ENCODE results near the gene ADAP2.
A peak's percentile ranks its signal among the peaks of the same experiment; 100 is the strongest.
"Not testable (repeated sequence)": the region's sequence is repeated elsewhere in the genome, so short reads cannot be mapped to it uniquely, and the experiment has no call there.

Gene ADAP2

GRCh38 chr17:30921544-30922196 lies at the start of gene ADAP2:
Gene ADAP2 (plus strand): TSS chr17:30921945. CDS start chr17:30922015, 70 bp downstream.
- no peak for DNase-seq

- no peak for DNase-seq
Observed at GRCh38 chr17:30886187-30886586, 35.6 kb upstream of the ADAP2 start.

- no peak for DNase-seq
Observed at GRCh38 chr17:30894236-30894635, 27.5 kb upstream of the ADAP2 start.

GRCh38 chr17:30897311-30897710 lies 24.4 kb upstream of the ADAP2 start:
- DNase-seq = no peak

- DNase-seq = no peak
Observed at GRCh38 chr17:30905742-30906100, 16.0 kb upstream of the ADAP2 start.

- peak; percentile 62 for DNase-seq
Observed at GRCh38 chr17:30906101-30906911, 15.4 kb upstream of the ADAP2 start, which contains the start of gene TEFM. Gene TEFM (minus strand): TSS chr17:30906238. CDS start chr17:30906198, 40 bp downstream.

- DNase-seq = no peak
Observed at GRCh38 chr17:30908717-30909420, 12.9 kb upstream of the ADAP2 start.

GRCh38 chr17:30910151-30910550 lies 11.6 kb upstream of the ADAP2 start:
- DNase-seq = not testable (repeated sequence)

GRCh38 chr17:30913955-30914354 lies 7.8 kb upstream of the ADAP2 start:
- DNase-seq = no peak

GRCh38 chr17:30915833-30916611 lies 5.7 kb upstream of the ADAP2 start:
- no peak for DNase-seq

GRCh38 chr17:30917050-30917449 lies 4.7 kb upstream of the ADAP2 start:
- no peak for DNase-seq

- no peak for DNase-seq
Observed at GRCh38 chr17:30920282-30920681, 1.5 kb upstream of the ADAP2 start.

- no peak for DNase-seq
Observed at GRCh38 chr17:30920683-30921543, 832 bp upstream of the ADAP2 start.

- no peak for DNase-seq
Observed at GRCh38 chr17:30922235-30923030, 688 bp downstream of the ADAP2 start.

GRCh38 chr17:30924341-30924740 lies 2.6 kb downstream of the ADAP2 start:
- no peak for DNase-seq

- no peak for DNase-seq
Observed at GRCh38 chr17:30926516-30926915, 4.8 kb downstream of the ADAP2 start.

GRCh38 chr17:30927756-30928155 lies 6.0 kb downstream of the ADAP2 start:
- no peak for DNase-seq

- no peak for DNase-seq
Observed at GRCh38 chr17:30928584-30928983, 6.8 kb downstream of the ADAP2 start.

- no peak for DNase-seq
Observed at GRCh38 chr17:30929081-30929633, 7.4 kb downstream of the ADAP2 start.

- DNase-seq = not testable (repeated sequence)
Observed at GRCh38 chr17:30929861-30930260, 8.1 kb downstream of the ADAP2 start.

GRCh38 chr17:30930495-30930894 lies 8.8 kb downstream of the ADAP2 start:
- no peak for DNase-seq
